Fibroblast of lung (primary cell): Measurements from ENCODE around the gene HS3ST3A1.

Source experiments
- CTCF ChIP-seq, 2 donors: IDR thresholded peaks in 1 of 2; conservative IDR thresholded peaks in 1 of 2; 1 replicate in 1 of 2; 2 replicates in 1 of 2; pipeline ENCODE4 v1.5.1; 2011 to 2012; ENCODE audit warnings: low read length in 2 of 2, control low read depth in 1 of 2, inconsistent platforms in 1 of 2, low read depth in 1 of 2, mild to moderate bottlenecking in 1 of 2
- EZH2 ChIP-seq: IDR thresholded peaks from 2 replicates; pipeline ENCODE4 v1.5.1; 2012; ENCODE audit warnings: low read length, control low read depth, mild to moderate bottlenecking; ENCODE audit errors: missing control alignments

GRCh38 chr17:13561606-13562270, 40.0 kb downstream of the HS3ST3A1 start:
- no peak for TF ChIP-seq CTCF (conservative IDR thresholded peaks at IDR 0.05 in 1 of 2, IDR thresholded peaks at IDR 0.05 in 1 of 2; ENCODE audit: low read depth in 1 of 2, low read length in 2 of 2)
- no peak for TF ChIP-seq EZH2
